HG02763 (cell line): ENCODE measurements around the gene ADORA2B.

Experiments used
- ATAC-seq: cut with Tn5 transposase; IDR thresholded peaks from one replicate; pipeline ENCODE4 v1.9.1; 2021; ENCODE audit warnings: mild to moderate bottlenecking, moderate library complexity; ENCODE audit not compliant: unreplicated experiment

Gene ADORA2B

DNA sequence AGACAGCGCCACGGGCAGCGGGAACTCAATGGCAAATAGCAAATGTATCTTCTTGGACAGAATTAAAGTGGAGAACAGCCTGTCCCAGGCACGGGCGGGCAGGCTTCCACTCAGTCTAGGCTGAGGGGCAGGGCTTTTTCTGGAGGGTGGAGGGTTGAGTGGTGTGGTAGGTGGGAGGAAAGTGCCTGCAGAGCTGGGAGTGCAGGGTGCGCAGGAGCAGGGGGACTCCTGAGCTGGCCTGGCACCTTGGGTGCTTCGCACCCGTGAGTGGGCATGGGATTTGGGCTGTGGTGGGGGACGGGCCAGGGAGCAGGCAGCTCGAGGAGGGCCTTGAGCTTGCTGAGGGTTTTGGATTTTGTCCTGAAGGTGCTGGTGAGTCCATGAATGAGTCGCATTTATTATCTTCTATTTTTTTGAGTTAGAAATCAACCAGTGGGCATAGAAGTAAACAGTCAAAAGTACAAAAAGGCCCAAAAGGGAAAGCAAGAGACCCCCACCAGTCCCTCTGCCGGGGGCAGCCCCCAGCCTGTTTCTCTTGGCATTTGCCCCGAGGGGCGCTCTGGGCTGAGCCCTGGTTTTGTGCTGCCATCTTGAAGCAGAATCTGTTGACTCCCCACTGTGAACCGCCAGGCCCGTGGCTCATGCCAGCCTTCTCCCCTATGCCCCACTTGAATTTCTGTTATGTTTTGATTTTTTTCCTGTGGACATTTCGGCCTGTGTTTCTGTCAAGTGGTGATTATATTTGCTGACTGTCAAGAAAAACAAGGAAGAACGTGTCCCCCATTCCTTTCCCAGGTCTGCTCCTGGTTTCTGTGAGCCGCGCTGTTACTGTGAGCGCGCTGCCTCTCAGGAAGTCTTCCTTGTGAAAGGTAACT lies 8.2 kb downstream of the ADORA2B start:
- no peak for ATAC-seq

DNA sequence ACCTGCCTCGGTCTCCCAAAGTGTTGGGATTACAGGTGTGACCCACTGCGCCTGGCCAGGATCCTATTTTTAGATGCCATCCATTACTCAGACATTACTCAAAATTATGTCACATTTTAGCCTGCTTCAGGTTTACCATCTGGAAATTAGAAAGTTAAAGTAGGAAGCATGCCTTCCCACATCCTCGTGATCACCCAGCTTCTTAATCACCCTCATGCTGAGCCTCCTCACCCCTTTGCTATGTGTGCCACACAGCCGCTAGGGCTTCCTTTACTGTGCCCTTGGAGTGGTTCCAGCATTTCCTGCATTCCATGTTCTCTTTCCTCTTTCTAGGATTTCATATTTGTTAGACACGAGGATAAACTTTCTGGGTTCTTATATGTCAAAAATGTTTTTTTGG lies 9.3 kb downstream of the ADORA2B start:
- no peak for ATAC-seq

DNA sequence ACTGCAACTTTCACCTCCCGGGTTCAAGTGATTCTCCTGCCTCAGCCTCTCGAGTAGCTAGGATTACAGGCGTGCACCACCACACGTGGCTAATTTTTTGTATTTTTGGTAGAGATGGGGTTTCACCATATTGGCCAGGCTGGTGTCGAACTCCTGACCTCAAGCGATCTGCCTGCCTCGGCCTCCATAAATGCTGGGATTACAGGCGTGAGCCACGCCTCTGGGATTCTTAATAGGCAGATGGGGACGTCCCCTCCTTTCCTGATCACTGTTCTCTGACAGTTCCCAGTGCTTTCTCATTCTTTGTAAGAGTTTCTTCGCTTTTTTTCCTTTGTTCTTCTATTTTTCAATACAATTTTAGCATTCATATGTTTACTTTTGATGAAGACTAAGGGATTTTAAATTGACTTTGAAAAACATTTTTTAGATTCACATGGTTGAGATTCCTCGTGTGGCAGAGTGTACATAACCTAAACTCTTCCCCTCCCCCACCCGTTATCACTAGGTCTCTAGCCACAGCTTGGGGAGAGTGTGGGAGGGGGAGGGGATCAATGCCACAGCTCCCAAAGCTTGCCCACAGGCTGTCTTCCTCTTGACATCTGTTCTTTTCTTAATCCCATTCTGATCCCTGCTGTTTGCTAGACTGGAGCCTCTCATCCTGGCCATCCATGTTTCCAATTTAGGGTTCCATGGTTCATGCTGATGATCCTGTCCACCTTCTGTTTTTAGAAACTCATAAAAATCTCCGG lies 11.0 kb downstream of the ADORA2B start:
- no peak for ATAC-seq

DNA sequence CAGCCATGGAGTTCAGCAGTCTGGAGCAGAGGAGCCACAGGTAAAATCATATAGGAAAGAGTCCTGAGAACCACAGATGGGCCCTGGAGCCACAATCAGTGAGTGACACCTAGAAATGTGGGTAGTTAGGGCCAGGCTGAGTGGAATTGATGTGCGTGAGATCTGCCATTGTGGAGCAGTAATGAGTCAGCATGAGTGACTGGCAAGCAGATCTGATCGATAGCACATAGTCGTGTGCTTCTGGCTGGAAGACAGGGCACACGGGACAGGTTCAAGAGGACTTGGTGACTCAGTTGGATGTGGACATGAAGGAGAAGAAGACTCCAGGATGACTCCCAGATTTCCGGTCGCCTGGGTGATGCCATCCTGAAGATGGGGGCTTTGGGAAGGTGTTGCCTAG lies 12.3 kb downstream of the ADORA2B start:
- ATAC-seq: no peak

DNA sequence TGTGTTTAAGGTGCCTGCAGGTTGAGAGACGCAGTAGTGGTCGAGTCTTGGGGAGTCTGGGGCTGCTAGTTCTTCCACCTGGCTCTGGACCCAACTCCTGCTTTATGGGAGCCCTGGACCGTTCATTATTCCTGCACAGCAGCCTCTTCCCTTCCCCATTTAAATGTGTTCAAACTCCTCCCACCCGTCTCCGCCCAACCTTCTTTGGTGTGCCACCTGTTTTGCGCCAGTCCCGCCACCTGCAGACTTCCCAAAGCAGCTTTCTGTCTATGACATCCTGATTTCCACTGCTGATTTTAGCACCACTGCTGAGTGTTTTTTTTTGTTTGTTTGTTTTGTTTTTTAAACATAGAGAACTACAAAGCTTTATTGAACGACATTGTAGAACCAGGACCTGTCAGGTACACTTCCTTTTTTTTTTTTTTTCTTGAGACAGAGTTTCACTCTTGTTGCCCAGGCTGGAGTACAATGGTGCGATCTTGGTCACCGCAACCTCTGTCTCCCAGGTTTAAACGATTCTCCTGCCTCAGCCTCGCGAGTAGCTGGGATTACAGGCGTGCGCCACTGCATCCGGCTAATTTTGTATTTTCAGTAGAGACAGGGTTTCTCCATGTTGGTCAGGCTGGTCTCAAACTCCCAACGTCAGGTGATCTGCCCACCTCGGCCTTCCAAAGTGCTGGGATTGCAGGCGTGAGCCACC lies 12.8 kb downstream of the ADORA2B start:
- ATAC-seq: no peak

DNA sequence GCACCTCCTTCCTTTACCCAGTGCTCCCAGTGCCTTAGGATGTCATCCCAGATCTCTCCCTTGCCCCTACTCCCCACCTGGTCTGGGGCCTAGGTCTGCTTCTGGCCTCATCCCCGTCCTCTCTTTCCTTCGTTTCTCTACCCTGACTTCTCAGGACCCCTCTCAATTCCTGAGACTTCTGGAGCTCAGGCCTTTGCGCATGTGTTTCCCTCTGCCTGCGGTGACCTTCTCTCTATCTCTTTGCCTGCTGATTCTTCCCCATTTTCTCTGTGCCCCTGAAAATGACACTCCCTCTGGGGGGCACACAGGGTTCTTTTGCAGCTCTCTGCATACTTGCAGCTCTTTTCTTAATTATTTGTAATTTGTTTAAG lies 13.5 kb downstream of the ADORA2B start:
- ATAC-seq: no peak

DNA sequence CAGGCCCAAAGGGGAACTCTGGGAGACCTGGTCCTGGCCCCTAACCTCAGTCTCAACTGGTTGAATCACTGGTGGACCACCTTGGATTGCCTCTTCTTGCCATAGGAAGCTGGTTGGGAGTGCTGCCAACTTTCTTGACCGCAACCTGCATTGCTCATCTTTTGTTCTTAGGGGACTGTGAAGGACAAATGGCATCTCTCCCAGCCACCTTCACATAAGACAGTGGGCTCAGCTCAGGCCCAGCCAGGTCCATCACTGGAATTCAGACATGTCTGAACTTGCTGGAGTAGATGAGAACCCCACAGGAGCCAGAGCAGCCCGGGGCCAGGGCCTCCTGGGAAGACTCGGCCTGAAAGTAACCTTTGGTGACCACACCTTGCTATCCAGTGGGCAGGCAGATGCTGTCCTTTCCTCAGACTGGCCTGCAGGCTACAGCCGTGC lies 18.8 kb downstream of the ADORA2B start:
- no peak for ATAC-seq

DNA sequence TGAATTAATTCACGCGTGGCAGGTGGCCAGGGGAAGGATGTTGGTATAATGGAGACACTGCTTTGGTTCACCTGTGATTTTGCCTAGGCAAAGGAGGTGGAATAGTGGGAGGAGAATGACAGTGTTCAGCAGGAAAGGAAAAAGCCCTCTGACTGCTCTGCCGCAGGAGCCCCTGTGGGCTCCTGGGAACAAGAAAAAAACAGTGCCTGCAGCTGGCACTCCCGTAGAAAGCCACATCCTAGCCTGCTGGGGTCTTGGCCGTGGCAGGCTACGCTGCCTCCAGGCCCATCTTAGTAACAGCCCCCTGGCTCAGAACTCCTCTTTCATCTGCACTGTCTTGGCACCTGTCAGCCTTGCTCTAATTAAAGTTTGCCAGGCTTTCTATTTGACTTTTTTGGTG lies 20.6 kb downstream of the ADORA2B start:
- ATAC-seq: no peak

DNA sequence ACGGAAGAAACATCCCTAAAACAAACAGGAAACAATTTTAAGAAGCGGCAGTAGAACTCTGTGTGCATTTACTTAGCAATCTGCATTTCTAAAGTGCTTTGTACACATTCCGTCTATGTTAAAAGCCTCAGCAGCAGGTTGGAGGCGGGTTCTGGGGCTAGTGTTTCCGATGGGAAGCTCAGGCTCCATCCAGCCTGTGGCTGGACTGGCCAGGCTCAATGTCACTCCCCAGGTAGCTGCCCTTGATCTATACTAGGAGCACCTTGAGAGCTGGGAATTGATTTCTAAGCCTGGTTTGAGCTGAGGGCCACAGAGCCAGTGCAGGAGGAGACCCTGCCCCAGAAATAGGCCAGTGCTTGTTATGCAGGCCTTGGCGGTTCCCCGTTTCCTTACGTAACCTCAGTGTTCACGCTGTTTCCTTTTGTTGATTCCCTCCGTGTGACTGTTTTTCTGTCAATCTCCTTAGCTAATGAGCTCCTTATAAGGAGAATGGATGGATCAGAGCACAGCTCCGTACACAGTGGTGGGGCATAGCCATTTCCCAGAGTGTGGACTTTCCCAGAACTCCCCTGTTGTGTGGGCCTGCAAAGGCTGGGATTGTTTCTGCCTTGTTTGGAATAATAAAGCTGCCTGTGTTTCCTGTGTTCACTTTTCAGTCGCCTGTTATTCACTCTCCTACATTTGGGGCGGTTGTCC lies 21.4 kb downstream of the ADORA2B start:
- ATAC-seq: no peak

DNA sequence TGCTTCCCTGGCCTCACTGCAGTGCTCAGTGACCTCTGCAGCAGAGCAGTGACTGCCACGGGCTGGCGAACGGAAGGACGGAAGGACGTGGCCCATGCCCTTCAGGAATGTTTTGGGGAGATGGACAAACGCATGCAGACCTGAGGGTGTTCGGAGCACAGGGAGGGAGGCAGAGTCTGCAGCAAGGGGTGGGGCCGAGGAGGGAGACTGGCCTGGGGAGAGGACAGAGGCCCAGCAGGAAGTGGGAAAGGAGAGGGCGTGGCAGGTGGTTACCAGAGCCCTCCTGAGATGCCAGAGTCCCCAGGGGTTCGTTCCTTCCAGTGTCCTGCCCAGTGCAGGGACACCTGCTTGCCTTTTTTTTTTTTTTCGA lies 21.9 kb downstream of the ADORA2B start:
- no peak for ATAC-seq

DNA sequence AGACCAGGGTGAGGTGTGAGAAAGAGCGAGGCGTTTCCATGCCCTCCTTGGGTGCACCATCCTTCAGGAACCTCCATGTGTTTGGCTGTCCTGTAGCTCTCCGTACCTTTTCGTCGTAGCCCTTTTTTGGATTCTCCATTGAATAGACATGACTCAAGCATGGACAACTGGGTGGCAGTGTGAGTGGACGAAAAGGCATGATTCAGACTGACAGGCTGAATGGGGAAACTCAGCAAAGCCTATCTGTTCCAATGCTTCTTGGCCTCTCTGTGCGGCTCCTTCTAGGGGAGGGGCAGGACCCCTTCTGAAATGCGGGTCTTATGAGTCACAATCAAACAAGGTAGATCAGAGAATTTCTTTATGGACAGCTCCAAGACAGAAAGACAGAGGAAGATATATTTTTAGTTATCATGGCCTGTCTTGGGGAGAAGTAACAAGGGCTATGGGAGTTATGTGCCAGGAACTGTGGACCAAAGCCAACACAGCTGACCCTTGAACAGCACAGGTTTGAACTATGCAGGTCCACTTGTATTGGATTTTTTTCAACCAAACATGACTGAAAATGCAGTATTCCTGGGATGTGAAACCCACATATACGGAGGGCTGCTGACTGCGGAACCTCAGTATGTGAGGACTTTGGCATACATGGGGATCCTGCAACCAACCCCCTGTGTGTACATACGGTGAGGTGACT lies 22.9 kb downstream of the ADORA2B start:
- no peak for ATAC-seq

DNA sequence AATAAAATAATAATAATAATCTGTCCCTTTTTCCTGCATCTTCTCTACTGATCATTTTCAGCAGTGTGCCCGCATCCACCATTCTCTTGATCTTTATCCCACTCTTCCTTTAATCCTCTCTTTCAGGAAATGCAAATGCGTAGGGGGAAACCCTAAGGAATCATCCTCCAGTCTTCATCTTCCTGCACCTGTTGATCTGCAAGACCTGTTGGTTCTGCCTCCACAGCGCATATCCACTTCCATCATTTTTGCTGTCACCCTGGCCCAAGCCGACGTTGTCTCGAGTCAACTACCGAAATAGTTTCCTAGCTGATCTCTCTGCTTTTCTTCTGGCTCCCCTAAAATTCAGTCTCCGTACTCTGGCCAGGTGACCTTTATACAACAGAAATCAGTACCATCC lies 24.5 kb downstream of the ADORA2B start:
- ATAC-seq: no peak

DNA sequence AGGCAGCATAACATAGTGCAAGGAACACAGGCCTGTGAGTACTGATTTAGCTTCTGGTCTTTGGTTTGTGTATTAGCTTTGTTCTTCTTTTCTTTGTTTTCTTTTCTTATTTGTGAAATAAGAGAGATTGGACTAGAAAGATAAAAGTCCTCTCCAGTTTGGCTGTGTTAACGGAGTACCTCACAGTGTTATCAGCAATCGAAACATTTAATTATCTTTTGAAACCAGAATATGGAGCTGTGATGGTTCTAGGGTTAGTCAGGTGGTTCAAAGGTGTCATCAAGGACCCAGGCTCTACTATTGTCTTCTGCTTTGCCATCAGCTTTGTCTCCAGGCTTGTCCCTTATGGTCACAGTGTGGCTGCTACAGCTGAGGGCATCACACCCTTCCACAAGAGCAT lies 25.6 kb downstream of the ADORA2B start:
- ATAC-seq: no peak

DNA sequence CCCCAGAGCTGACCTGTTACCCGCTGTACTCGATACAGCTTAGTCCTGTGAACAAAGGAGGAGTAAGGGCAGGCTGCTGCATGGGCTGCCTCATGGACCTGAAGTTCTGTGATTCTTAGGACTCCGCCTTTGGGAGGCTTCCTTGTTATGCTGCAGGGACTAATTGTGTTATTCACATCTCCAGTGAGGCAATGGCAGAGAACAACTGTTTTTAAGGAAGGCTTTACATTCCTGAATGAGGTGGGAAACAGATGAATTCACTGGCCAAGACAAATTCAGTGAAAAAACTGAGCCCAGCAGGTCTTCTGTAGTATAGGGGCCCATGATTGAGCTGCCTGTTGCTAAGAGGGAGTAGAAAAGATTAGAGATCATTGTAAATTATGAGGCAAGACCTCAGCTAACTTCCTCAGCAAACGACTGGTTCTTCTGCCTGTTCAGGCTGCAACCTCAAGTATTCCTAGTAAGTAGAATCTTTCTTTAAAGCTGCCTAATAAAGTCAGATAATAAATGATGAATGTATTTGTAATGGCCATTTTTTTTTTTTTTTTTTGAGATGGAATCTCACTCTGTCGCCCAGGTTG lies 26.3 kb downstream of the ADORA2B start:
- ATAC-seq: no peak

DNA sequence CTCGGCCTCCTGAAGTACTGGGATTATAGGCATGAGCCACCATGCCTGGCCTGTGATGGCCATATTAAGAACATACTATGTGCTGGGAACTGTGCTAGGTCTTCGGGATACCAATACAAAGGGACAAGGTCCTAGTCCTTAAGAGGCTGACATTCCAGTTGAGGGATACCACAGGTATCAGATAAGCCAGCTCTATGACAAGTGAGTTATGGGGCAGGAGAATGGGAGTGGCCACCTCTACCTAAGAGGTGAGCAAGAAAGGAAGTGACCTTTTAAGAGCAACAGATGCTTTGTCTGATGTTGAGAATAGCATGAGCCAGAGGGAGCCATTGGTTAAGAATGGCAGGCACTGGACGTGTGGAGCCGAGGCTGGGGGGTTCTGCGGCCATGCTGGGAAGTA lies 27.0 kb downstream of the ADORA2B start:
- ATAC-seq: no peak

DNA sequence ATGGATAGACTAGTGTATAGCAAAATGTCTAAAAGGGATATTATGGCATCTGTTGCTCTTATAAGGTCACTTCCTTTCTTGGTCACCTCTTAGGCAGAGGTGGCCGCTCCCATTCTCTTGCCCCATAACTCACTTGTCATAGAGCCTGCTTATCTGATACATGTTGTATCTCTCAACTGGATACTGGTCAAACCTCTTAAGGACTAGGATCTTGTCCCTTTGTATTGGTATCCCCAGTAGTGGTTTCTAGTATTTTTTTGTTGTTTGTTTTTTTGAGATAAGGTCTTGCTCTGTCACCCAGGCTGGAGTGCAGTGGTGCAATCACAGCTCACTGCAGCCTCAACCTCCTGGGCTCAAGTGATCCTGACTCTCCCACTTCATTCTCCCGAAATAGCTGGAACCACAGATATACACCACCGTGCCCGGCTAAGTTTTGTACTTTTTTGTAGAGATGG lies 27.6 kb downstream of the ADORA2B start:
- ATAC-seq: no peak

DNA sequence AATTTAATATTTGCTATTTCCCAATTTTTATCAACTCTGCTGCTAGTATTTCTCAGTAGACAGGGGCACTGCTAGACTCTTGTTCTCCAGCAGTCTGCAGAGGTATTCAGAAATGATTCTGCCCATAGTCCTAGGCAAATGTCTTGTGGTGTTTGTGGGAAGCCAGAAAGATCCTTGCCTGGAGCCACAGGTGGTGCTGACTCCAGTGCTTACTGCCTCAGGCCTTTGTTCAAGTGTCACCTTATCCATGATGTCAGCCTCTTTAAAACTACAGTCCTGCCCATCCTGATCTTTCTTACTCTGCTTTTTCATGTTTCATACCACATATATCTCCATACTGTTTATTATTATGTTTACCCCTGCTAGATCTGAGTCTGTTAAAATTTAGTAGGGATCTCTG lies 28.1 kb downstream of the ADORA2B start:
- ATAC-seq: no peak

DNA sequence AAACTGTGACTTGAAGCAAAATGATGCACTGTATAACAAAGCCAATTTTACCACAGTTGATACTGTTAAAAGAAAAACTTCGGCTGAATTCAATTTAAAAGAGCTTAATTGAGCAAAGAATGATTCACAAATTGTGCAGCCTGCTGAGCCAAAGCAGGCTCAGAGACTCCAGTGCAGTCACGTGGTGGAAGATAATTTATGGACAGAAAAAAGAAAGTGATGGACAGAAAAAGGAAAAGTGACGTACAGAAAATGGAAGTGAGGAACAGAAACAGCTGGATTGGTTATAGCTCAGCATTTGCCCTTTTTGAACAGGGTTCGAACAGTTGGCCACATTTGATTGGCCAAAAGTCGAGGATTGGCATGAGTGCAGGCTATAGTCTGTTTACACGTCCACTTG lies 28.9 kb downstream of the ADORA2B start:
- ATAC-seq: no peak

DNA sequence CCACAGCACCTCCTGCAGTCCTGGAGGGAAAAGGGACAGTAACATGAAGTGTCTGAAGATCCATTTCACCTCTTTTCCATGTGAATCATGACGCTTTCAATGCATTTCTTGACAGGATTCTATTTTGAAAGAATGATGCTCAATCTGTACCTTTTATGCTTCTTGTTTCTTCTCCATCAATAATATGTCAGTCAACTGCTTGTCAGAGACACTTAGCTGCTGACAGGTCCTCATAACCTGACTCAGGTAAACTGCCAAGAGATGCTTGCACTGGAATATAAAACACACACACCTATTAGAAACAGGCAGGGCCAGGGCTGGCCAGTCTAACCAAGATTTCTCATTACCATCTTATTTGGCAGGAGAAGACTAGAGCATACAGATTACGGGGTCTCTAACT lies 33.0 kb downstream of the ADORA2B start:
- ATAC-seq: no peak

DNA sequence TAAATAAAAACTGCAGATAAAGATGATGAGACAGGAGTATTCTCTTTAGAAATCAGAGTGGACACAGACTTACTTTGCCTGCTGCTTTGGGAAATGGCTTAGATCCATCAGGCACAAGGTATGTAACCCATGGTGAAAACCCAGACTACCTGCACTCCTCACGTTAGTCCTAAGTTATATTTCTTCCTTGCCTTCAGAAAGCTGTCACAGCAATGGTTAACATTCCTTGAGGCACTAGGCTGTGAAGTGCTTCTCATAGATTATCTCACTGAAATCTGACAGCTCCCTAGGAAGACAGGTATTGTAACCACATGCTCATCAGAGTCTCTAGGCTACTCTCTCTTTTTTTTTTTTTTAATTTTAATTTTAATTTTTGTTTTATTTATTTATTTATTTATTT lies 33.7 kb downstream of the ADORA2B start:
- ATAC-seq: no peak
